Measurements from ENCODE around the gene C11orf97.
"Not testable (repeated sequence)": the region's sequence is repeated elsewhere in the genome, so short reads cannot be mapped to it uniquely, and the experiment has no call there.

DNA sequence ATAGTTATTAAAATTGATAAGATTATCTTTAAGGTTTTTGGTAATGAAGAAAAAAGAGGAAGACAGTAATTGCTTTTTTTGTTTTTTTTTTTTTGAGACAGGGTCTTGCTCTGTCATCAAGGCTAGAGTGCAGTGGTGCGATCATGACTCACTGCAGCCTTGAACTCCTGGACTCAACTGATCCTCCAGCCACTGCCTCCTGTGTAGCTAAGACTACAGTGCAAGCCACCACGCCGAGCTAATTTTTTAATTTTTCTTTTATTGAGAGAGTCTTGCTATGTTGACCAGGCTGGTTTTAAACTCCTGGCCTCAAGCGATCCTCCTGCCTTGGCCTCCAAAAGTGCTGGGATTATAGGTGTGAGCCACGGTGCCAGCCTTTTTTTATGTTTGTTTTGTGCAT lies 5.7 kb upstream of the C11orf97 start:
- TF ChIP-seq POLR2A (IDR thresholded peaks at IDR 0.05; ENCODE audit: low read depth, low read length); TAF1 (IDR thresholded peaks at IDR 0.05; ENCODE audit: borderline replicate concordance, low read depth, low read length); POLR2AphosphoS5 (IDR thresholded peaks at IDR 0.05; ENCODE audit: low read depth, low read length): not testable (repeated sequence)
